Vagina (tissue), 2 donors: ENCODE measurements around the gene ADGRV1.

Experiments used
- CTCF ChIP-seq, 3 experiments: fragments of 450-650 bp in 2 of 3; fragments of 200-600 bp in 1 of 3; sonication (generic) in 1 of 3; IDR thresholded peaks; one replicate each; pipeline ENCODE4 v1.5.1; 2017 to 2019; ENCODE audit warnings: antibody characterized with exemption in 3 of 3, mild to moderate bottlenecking in 2 of 3, moderate library complexity in 2 of 3
- POLR2A ChIP-seq, 2 donors: fragments of 450-650 bp; IDR thresholded peaks; one replicate each; pipeline ENCODE4 v1.6.1; 2017; ENCODE audit warnings: antibody characterized with exemption in 2 of 2, mild to moderate bottlenecking in 2 of 2, moderate library complexity in 2 of 2
- POLR2AphosphoS5 ChIP-seq, 2 donors: sonication (generic); formaldehyde crosslinking; IDR thresholded peaks; one replicate each; pipeline ENCODE4 v1.9.0; 2017; ENCODE audit warnings: antibody characterized with exemption in 2 of 2, mild to moderate bottlenecking in 2 of 2, low read depth in 1 of 2; ENCODE audit not compliant: insufficient read depth in 1 of 2

- TF ChIP-seq CTCF (IDR thresholded peaks at IDR 0.05) = no peak
- TF ChIP-seq POLR2A (IDR thresholded peaks at IDR 0.05) = no peak
- no peak for TF ChIP-seq POLR2AphosphoS5 (IDR thresholded peaks at IDR 0.05; ENCODE audit: insufficient read depth in 1 of 2, low read depth in 1 of 2)
Observed at GRCh38 chr5:91158011-91158410, 599.4 kb downstream of the ADGRV1 start.
